Measurements from ENCODE around the gene STYXL1.
"Not testable (repeated sequence)": the region's sequence is repeated elsewhere in the genome, so short reads cannot be mapped to it uniquely, and the experiment has no call there.

STYXL1 gene

GRCh38 chr7:76065016-76065612 lies 17.3 kb upstream of the STYXL1 start:
- DNase-seq (ENCODE audit: low spot score) = no peak

- DNase-seq (ENCODE audit: low spot score) = no peak
Observed at GRCh38 chr7:76064208-76064970, 16.6 kb upstream of the STYXL1 start.

GRCh38 chr7:76063525-76063924 lies 15.7 kb upstream of the STYXL1 start:
- DNase-seq (ENCODE audit: low spot score) = no peak

- DNase-seq (ENCODE audit: low spot score) = no peak
Observed at GRCh38 chr7:76063114-76063513, 15.3 kb upstream of the STYXL1 start.

GRCh38 chr7:76062254-76062653 lies 14.5 kb upstream of the STYXL1 start:
- no peak for DNase-seq (ENCODE audit: low spot score)

- DNase-seq (ENCODE audit: low spot score) = no peak
Observed at GRCh38 chr7:76060842-76061241, 13.0 kb upstream of the STYXL1 start.

GRCh38 chr7:76058745-76059144 lies 10.9 kb upstream of the STYXL1 start:
- DNase-seq (ENCODE audit: low spot score) = not testable (repeated sequence)

- DNase-seq (ENCODE audit: low spot score) = no peak
Observed at GRCh38 chr7:76057813-76058145, 10.0 kb upstream of the STYXL1 start.

- no peak for DNase-seq (ENCODE audit: low spot score)
Observed at GRCh38 chr7:76057103-76057812, 9.5 kb upstream of the STYXL1 start.

GRCh38 chr7:76056241-76056640 lies 8.4 kb upstream of the STYXL1 start:
- no peak for DNase-seq (ENCODE audit: low spot score)

GRCh38 chr7:76054123-76055120 lies 6.6 kb upstream of the STYXL1 start:
- DNase-seq (ENCODE audit: low spot score) = no peak

- no peak for DNase-seq (ENCODE audit: low spot score)
Observed at GRCh38 chr7:76053461-76053860, 5.7 kb upstream of the STYXL1 start.

GRCh38 chr7:76052681-76053080 lies 4.9 kb upstream of the STYXL1 start:
- not testable (repeated sequence) for DNase-seq (ENCODE audit: low spot score)

- no peak for DNase-seq (ENCODE audit: low spot score)
Observed at GRCh38 chr7:76051840-76052239, 4.0 kb upstream of the STYXL1 start.

GRCh38 chr7:76050545-76050944 lies 2.7 kb upstream of the STYXL1 start:
- DNase-seq (ENCODE audit: low spot score) = no peak

- DNase-seq (ENCODE audit: low spot score) = no peak
Observed at GRCh38 chr7:76049295-76049694, 1.5 kb upstream of the STYXL1 start.

- DNase-seq (ENCODE audit: low spot score) = no peak
Observed at GRCh38 chr7:76048668-76048988, 828 bp upstream of the STYXL1 start.

- DNase-seq (ENCODE audit: low spot score) = no peak
Observed at GRCh38 chr7:76047305-76047810, 442 bp downstream of the STYXL1 start.

- DNase-seq (ENCODE audit: low spot score) = no peak
Observed at GRCh38 chr7:76044375-76044865, 3.4 kb downstream of the STYXL1 start.

GRCh38 chr7:76040126-76040525 lies 7.7 kb downstream of the STYXL1 start:
- DNase-seq (ENCODE audit: low spot score) = no peak

GRCh38 chr7:76037310-76037709 lies 10.5 kb downstream of the STYXL1 start:
- DNase-seq (ENCODE audit: low spot score) = no peak

- no peak for DNase-seq (ENCODE audit: low spot score)
Observed at GRCh38 chr7:76031964-76032363, 15.8 kb downstream of the STYXL1 start.

Data from putamen (tissue), 1 donor.